GM18511 (cell line): ENCODE measurements around the gene NSRP1.
A peak's percentile ranks its signal among the peaks of the same experiment; 100 is the strongest.
"Not testable (repeated sequence)": the region's sequence is repeated elsewhere in the genome, so short reads cannot be mapped to it uniquely, and the experiment has no call there.

Source experiments
- ATAC-seq: cut with Tn5 transposase; IDR thresholded peaks from one replicate; pipeline ENCODE4 v1.9.1; 2021; ENCODE audit warnings: mild to moderate bottlenecking, moderate library complexity; ENCODE audit not compliant: unreplicated experiment

Gene NSRP1

DNA sequence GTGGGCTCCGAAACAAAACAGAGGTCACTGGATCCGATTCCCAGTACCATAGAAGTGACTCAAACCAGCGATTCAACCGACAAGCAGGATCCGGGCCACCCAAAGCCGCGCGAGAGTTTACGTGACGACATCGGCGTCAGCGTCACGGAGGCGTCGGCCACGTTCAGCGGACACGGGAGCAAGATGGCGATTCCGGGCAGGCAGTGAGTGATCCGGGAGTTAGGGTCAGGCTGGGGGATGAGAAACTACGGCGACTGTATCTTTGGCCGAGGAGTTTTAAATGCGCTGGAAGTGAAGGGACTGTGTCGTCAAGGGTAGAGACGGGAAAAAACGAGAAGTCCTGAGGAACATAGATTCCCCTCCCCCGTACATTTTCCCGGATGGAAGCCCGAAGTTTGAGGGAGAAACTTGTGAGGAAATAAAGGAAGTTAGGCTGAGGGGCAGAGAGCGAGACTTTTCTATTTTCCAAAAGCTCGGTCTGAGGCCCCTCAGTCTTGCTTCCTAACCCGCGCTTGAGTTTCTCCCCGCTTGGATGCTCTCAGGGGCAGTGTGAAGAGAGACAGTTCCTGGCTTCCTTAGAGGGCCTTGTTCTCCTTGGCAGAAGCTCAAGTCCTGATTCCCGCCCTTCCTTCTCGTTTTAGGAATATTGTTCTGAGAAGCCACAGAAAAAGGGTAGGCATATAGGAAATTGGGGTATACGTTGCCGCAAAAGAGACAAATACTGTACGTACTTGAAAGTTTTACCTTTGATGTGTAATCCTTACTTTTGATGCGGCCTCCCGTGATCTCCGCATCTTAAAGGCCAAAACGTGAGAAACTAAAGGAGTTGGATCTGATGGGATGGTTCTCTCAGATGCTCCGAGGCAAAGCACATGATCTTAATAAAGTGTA, at the start of gene NSRP1:
NSRP1 (plus strand) TSS at position 156 of the 891 bp plus-strand sequence; CDS start at position 184, 28 bp downstream.
- peak; percentile 79 for ATAC-seq

- no peak for ATAC-seq
Observed at GRCh38 chr17:30068465-30068864, 48.2 kb upstream of the NSRP1 start.

- ATAC-seq, result no peak
Observed at GRCh38 chr17:30074254-30074653, 42.4 kb upstream of the NSRP1 start.

GRCh38 chr17:30074730-30075129, 41.9 kb upstream of the NSRP1 start:
- ATAC-seq, result no peak

DNA sequence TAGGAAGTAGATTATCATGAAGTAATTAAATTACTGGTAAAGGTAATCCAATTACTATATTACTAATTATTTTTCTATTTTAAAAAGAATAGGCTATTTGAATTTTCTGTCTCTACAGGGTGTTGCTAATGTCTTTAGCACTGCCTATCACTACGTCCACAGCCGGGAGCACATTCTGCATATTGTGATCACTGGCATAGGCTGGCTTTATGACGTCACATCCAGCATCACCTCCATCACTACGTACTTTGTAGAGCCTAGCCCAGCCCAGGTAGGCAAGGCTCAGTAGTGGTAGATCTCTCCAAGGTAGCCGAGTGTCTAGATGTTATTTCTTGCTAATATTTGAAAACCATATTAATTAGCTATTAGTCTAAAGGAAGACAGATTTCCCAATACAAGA, 33.8 kb upstream of the NSRP1 start:
- no peak for ATAC-seq

DNA sequence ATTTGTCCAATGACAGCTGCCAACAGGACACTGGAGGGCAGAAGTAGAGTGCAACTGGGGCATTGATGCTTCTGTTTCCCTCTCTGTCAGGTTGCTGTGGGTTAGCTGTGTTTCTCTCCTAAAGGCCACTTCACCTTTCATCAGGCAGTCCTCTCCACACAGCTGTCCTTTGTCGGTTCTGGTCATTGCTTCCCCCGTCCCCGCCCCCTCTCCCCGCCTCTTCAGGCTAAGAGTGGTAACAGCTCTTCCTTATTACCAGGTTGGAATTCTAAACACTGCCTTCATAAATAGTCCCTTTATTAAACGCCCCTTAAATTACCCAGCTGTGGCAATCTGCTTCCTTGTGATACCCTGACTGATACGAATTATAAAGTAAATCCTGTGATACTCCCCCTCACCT, 31.8 kb upstream of the NSRP1 start:
- no peak for ATAC-seq

DNA sequence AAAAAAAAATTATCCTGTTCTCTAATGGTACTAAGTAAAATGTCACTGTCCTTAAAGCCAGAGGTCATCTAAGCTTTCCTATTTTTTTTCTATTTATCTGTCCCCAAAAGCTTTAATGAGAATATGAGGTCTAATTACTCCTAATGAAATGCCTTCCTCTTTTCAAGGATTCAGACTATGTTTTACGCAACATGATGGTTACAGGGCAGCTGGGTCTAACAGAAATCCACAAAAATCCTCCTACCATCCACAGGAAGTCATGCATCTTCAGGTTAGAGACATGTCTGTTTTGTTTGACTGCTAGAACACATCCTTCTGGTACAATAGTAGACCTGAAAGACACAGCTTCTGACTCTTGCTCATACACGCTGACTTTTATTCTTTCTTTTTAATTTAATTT, 29.7 kb upstream of the NSRP1 start:
- no peak for ATAC-seq

DNA sequence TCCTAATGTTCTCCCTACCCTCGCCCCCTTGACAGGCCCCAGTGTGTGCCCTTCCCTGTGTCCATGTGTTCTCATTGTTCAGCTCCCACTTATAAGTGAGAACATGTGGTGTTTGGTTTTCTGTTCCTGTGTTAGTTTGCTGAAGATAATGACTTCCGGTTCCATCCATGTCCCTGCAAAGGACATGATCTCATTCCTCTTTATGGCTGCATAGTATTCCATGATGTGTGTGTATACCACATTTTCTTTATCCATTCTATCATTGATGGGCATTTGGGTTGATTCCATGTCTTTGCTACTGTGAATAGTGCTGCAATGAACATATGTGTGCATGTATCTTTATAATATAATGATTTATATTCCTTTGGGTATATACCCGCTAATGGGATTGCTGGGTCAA, 29.2 kb upstream of the NSRP1 start:
- not testable (repeated sequence) for ATAC-seq

- ATAC-seq, result no peak
Observed at GRCh38 chr17:30091121-30091670, 25.4 kb upstream of the NSRP1 start.

- ATAC-seq, result no peak
Observed at GRCh38 chr17:30091771-30092170, 24.8 kb upstream of the NSRP1 start.

DNA sequence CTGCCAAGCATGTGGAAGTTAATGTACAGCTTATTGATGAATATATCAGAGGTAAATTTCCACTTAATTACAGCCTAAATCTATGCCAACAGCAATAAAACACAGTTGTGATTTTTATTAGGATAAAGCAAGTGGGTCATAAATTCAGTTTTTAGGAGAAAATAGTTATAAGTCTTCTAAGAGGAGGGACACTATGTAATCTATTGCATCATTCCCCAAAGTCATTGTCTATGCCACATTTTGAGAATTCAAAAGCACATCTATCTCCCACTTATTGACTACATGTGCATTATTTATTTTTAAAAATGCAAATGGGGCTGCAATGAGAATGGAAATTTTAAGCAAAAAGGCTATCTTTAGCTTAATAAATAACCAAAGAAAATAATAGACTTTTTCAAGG, 23.7 kb upstream of the NSRP1 start:
- no peak for ATAC-seq

DNA sequence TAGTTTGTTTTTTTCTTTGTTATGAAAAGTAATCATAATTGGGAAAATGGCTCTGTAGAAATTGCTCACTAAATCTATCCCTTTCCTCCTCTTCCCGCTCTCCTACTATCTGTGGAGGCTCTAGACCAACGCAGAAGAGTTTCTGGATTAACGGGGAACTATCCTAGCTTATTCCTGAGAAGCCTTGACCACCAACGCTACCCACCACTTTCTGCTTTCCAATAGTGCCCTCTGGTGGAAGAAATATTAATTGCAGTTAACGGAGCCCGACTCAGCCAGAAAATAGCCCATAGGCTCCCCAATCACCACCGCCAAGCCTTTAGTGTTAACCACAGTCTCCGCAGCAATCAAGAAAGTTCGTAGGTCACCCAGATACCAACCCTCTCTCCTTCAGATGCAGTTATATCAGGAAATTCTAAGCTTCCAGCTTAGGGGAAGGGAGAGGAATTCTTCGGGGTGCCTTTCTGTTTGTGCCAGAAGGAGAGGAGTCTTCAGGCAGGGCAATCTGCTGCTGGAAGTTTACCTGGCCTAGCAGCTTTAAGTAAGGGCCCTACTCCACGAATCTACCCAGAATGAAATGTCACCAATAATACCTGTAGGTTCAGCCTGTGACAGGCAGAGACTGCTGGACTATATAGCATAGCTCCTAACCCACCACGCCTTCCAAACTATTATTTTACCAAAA, 23.0 kb upstream of the NSRP1 start:
- no peak for ATAC-seq

DNA sequence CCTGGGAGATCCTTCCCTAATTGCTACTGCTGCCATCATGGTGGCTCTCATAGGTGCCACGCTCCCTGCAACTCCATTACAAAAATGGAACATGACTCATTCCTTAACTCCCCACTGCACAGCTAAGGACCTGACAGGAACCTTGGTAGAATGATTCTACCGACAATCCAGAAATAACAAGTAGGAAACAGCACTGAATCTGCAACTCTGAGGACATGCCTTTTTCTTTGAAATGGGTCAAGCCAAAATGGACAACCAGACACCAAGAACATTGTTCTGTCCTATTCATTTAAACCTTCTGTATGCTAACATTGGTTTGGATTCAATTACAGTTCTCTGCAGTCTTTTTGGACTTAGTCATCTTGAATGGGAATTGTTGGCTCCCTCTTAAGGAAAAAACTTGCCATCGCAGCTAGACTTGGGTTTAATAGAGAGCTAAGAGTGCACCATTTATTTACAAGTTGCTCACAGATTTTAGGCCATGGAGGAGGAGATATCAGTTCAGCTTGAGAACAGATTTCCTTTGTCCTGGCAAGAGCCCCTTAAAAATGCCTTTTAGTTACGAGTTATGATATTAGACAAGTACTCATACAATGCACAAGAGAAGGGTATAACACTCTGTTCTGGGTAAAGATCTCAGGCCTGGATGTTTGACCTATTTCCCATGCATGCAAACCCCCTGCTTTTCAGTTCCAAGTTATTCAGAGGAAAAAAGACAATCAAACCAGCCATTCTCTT, 20.9 kb upstream of the NSRP1 start:
- no peak for ATAC-seq

DNA sequence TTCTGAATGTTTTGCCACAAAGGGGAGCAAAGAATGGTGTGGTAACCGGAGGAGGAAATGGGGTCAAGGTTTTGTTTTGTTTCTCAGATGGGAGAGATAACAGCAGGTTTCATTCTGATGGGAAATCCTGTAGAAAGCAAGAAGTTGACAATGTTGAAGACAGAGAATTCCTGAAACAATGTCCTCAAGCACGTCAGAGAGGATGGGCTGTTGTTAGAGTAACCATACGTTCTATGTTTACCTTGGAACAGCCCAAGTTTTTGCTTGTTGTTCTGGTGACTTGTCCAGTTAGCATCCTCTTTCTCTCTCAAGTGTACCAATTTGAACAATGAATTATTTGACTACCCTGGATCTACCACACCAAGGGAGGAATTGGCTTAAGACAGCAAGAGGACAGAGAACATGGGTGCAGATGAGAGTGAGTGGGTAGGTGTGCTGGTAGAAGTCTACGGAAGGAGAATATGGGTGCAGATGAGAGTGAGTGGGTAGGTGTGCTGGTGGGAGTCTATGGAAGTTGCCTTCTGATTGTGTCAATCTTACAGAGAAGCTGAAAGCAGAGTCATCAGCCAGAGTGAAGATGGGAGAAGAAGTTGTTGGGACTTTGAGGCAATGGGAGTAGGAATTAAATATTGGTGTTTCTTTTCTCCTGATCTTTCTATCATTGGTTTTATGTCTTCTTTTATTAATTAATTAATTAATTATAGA, 14.8 kb upstream of the NSRP1 start:
- ATAC-seq, result no peak

DNA sequence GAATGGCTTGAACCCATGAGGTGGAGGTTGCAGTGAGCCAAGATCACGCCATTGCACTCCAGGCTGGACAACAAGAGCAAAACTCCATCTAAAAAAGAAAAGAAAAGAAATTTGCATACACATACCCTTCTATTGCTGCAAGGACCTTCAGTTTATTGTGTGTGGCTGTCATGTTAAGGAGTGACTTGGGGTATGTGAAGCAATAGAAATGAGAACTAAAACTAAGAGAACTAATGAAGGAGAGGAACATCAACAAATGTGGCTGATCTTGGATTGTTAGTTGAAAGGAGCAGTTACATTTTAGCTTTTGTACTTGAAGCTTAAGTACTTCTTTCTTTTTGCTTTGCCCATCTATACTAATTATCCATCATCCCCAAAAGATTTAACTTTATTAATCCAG, 12.7 kb upstream of the NSRP1 start:
- ATAC-seq, result no peak

GRCh38 chr17:30104575-30105339, 11.9 kb upstream of the NSRP1 start:
- ATAC-seq, result no peak

GRCh38 chr17:30112794-30113193, 3.8 kb upstream of the NSRP1 start:
- no peak for ATAC-seq

GRCh38 chr17:30113213-30113612, 3.4 kb upstream of the NSRP1 start:
- no peak for ATAC-seq

GRCh38 chr17:30116345-30116660, 313 bp upstream of the NSRP1 start:
- ATAC-seq, result peak; percentile 31

DNA sequence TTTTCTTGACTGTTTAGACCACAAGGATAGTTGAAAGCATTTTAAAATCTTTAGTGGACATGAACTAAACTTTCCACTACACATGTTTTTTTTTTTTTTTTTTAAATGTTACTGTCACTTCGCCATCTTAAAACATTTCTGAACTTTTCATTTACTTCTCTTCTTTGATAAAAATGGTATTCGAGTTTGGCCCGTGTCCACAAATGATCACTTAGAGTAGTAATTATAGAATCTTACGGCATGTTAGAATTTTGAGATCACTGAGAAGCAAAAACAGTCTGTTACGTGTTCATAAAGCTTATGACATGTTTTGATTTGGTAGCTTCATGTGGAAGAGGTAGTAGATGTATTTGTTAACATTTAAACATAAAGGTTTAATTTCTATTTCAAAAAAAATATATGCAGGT, 1.1 kb downstream of the NSRP1 start:
- ATAC-seq, result no peak
